GM12872 (cell line): ENCODE results near the gene SPATA1.

Experiments used
- TF ChIP-seq, protein P1 (sequence below): IDR thresholded peaks from 3 replicates; pipeline ENCODE4 v1.5.1; 2011; ENCODE audit warnings: low read depth, mild to moderate bottlenecking, low read length, moderate library complexity; ENCODE audit not compliant: insufficient read depth

The SPATA1 gene

DNA sequence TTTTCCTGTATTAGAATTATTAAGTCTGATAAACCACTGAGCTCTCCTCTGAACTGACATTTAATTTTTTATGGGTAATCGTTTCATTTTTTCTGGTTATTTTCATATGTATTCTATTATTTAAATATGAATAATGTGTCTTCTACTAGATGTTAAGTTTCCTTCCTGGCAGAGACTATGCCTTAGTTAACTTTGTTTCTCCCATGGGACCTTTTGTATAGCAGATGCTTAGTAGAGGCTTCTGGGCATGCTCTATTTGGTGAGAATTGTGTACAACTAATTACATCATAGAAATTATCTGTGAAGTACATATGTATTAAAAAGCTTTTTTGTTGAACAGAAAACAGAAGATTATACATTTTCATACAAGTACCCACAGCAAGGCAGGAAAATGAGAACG lies 44.6 kb downstream of the SPATA1 start:
- TF ChIP-seq, protein P1, sequence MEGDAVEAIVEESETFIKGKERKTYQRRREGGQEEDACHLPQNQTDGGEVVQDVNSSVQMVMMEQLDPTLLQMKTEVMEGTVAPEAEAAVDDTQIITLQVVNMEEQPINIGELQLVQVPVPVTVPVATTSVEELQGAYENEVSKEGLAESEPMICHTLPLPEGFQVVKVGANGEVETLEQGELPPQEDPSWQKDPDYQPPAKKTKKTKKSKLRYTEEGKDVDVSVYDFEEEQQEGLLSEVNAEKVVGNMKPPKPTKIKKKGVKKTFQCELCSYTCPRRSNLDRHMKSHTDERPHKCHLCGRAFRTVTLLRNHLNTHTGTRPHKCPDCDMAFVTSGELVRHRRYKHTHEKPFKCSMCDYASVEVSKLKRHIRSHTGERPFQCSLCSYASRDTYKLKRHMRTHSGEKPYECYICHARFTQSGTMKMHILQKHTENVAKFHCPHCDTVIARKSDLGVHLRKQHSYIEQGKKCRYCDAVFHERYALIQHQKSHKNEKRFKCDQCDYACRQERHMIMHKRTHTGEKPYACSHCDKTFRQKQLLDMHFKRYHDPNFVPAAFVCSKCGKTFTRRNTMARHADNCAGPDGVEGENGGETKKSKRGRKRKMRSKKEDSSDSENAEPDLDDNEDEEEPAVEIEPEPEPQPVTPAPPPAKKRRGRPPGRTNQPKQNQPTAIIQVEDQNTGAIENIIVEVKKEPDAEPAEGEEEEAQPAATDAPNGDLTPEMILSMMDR, result no peak

DNA sequence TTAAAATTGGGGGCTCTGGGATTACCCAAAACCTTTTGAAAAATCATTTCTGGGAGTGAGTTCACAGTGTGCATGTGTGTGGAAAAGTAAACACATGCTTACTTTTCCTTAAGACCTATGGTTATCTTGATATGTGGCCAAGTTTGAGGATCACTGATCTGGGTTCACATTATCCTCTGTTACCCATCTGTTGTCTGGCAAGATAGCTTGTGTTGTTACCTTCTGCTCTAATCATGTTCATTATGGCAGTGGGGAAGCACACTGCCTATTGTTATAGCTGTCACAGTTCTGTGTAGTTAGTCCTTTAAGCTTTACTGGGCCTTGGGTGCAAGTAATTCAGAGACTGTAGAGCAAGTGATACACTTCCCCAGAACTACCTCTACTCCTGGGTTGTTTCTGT lies 63.0 kb downstream of the SPATA1 start:
- TF ChIP-seq, protein P1, result no peak

DNA sequence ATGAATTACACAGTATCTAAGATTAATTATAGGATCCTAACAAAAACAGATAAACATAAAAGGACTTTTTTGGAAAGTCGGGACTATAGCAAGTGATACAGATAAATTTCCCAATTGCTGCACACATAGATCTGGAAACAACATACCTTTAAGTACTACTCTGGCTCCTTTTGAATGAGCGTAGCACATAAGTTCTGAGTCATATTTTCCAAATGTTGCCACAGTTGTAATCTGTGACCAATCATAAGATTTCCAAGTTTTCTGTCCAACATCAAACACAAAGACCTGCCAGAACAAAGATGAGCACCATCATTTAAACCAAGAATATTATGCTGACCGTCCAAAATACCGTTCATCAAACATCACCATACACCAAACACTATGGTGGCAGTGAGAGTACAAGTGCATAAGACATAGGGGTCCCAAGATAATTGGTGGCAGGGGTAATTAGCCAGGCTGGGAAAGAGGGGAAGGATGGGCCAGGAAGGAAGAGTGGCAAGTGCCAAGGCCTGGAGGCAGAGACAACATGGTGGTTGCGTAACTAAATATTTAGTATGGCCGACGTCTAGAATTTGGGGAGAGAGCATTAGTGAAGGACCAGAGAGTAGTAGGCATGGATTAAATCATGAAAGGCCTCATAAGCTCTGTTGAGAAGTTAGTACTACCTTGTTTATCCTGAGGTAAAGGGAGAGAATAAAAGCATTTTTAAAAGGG lies 64.4 kb downstream of the SPATA1 start:
- TF ChIP-seq, protein P1, result no peak

DNA sequence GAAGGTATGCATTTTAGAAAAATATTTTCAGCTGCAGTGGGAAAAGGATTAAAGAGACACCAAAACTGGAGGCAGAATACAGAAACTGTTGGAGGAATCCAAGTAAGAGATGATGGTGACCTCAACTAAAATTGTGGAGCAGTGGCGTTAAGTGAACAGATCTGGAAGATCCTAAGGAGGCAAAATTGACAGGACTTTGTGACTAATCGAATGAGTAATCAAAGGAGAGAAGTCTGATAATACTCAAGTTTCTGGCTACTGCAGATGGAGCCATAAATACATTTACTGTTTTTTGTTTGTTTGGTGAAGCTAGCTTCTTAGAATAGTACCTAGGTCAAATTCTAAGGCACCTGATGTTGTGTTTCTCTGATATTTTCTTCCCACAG lies 65.0 kb downstream of the SPATA1 start:
- TF ChIP-seq, protein P1, result no peak

DNA sequence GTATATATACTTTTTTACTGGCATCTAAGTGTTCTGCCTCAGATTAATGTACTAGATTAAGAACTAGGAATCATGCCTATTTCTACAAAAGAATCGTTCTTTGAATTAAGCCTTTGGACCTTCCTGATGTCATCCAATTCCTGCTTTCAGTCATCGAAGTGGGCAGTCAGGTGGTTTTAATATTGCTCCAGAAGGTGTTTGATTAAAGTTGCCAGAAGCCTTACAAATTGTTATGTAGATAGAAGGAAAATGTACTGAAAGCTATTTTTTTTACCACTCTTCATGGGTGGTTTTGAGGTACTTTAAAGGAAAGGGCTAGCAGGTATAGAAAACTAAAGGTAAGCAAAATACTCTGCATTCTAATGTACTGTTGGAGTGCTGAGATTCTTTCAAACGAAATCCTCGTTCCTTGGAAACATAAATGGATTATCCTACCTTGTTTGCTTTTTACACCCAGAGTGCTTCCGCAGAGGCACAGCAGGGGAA lies 67.3 kb downstream of the SPATA1 start:
- TF ChIP-seq, protein P1, result no peak

DNA sequence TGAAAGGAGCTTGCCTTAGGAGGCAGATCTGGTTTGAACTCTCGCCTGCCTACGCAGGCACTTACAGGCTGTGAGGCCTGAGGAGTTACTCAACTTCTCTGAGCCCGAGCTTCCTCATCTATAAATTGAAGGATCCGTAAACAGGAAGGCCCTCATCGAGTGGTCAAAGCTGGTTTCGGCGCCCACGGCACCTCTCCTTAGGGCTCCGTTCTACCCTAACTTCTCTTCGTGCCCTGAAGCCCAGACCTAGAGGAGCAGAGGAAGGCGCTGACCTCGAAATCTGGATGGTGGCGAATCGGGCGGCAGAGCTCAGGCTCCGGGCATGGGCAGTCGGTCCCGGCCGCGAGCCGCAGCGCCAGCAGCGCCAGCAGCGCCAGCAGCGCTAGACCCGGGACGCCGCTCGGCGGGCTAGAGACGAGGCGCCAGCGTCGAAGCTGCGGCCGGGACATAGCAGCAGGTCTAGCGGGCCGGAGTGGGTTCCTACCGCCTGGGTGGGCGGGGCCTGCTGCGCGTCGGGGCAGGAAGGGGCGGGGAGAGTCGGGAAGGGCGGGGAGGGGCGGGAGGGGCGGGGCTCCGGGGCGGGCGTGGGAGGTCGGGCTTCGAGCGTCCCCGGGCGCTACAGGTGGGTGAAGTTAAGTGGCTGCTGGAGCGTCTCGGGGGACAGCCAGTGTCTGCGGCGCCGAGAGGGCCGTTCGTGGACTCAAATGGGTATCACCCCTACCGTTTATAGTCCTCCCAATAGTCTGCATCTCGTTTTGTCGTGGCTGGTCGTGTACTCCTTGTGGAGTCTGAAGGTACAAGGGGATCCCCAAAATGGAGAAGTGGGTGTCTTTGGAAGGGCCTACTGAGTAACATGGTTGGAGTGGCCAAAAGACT lies 68.0 kb downstream of the SPATA1 start, which contains the start of gene CTBS:
Gene CTBS (minus strand): TSS at position 474 of the 876 bp plus-strand sequence. CDS start 25 bp downstream, at position 449.
- TF ChIP-seq, protein P1, result no peak

DNA sequence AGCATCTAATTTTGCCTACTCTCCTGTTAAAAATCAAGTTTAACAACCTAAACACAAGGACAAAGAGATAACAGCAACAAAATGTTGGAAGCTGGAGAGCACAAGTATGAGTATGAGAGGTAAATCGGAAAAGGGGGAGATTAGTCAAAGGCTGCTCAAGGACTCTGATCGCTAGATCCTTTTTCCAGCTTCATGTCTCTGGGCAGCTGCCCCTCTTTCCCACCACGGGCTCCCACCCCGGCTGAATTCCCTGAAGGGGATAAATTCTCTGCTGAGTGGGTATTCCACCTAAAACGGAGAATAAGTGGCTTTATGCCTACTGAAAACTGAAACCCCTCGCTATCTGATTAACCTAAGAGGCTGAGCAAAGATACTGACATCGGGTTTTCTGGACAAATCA lies 68.8 kb downstream of the SPATA1 start:
- TF ChIP-seq, protein P1, result no peak
